H9 (cell line): ENCODE results near the gene SCN4A. TPM values are rescaled to one million over a fixed set of nuclear protein-coding genes. Genes with fewer than 3 reads are reported as not detected.

Source experiments
- DNase-seq: peaks from one replicate; pipeline ENCODE4 v3.0.0-alpha.2; 2017
- H2AFZ ChIP-seq: one replicate; pipeline ENCODE4 v1.6.1; 2013; ENCODE audit warnings: mild to moderate bottlenecking, low read length, control low read depth, moderate library complexity
- H2AK5ac ChIP-seq: 2 replicates; pipeline ENCODE4 v1.6.1; 2013; ENCODE audit warnings: low read length, control low read depth, mixed read lengths; ENCODE audit not compliant: insufficient read length
- H2BK120ac ChIP-seq: one replicate; pipeline ENCODE4 v1.6.1; 2013; ENCODE audit warnings: low read depth, mild to moderate bottlenecking, low read length, control low read depth, inconsistent platforms; ENCODE audit not compliant: poor library complexity, severe bottlenecking
- H2BK12ac ChIP-seq: 2 replicates; pipeline ENCODE4 v1.6.1; 2013; ENCODE audit warnings: low read length, control low read depth, mixed read lengths, low read depth; ENCODE audit not compliant: insufficient read length
- H2BK15ac ChIP-seq: 2 replicates; pipeline ENCODE4 v1.6.1; 2013; ENCODE audit warnings: low read depth, low read length, control low read depth
- H2BK20ac ChIP-seq: one replicate; pipeline ENCODE4 v1.6.1; 2013; ENCODE audit warnings: low read depth, mild to moderate bottlenecking, low read length, control low read depth, inconsistent platforms; ENCODE audit not compliant: poor library complexity, severe bottlenecking
- H2BK5ac ChIP-seq: 2 replicates; pipeline ENCODE4 v1.6.1; 2013; ENCODE audit warnings: low read length, control low read depth, mixed read lengths; ENCODE audit not compliant: insufficient read length
- H3K14ac ChIP-seq: 2 replicates; pipeline ENCODE4 v1.6.1; 2013; ENCODE audit warnings: low read length, control low read depth; ENCODE audit not compliant: insufficient read depth
- H3K18ac ChIP-seq: 2 replicates; pipeline ENCODE4 v1.6.1; 2013; ENCODE audit warnings: low read depth, mild to moderate bottlenecking, mixed read lengths, low read length, control low read depth; ENCODE audit not compliant: insufficient read length
- H3K23ac ChIP-seq: 2 replicates; pipeline ENCODE4 v1.6.1; 2013; ENCODE audit warnings: low read length, control low read depth, mixed read lengths, low read depth; ENCODE audit not compliant: insufficient read length
- H3K23me2 ChIP-seq: 2 replicates; pipeline ENCODE4 v1.6.1; 2013; ENCODE audit warnings: low read depth, mild to moderate bottlenecking, mixed read lengths, low read length, control low read depth; ENCODE audit not compliant: insufficient read length, poor library complexity, severe bottlenecking
- H3K27ac ChIP-seq: 2 replicates; pipeline ENCODE4 v1.5.1; 2013; ENCODE audit warnings: low read length, control low read depth, mixed read lengths, low read depth; ENCODE audit not compliant: insufficient read length
- H3K27me3 ChIP-seq: 2 replicates; pipeline ENCODE4 v1.6.1; 2013; ENCODE audit warnings: low read length, control low read depth, inconsistent platforms; ENCODE audit not compliant: insufficient read depth
- H3K4ac ChIP-seq: 2 replicates; pipeline ENCODE4 v1.6.1; 2013; ENCODE audit warnings: low read depth, mild to moderate bottlenecking, control low read depth, inconsistent platforms, low read length, moderate library complexity
- H3K4me1 ChIP-seq: 2 replicates; pipeline ENCODE4 v1.6.1; 2013; ENCODE audit warnings: low read length, control low read depth, inconsistent platforms; ENCODE audit not compliant: insufficient read depth
- H3K4me2 ChIP-seq: 2 replicates; pipeline ENCODE4 v1.6.1; 2013; ENCODE audit warnings: low read length, control low read depth, mixed read lengths; ENCODE audit not compliant: insufficient read length, insufficient read depth
- H3K56ac ChIP-seq: 2 replicates; pipeline ENCODE4 v1.6.1; 2013; ENCODE audit warnings: low read depth, mild to moderate bottlenecking, mixed read lengths, low read length, control low read depth; ENCODE audit not compliant: insufficient read length
- H3K79me1 ChIP-seq: 2 replicates; pipeline ENCODE4 v1.6.1; 2013; ENCODE audit warnings: low read depth, mild to moderate bottlenecking, moderate library complexity, low read length, control low read depth, inconsistent platforms; ENCODE audit not compliant: insufficient read depth, poor library complexity, severe bottlenecking
- H3K79me2 ChIP-seq: 2 replicates; pipeline ENCODE4 v1.6.1; 2013; ENCODE audit warnings: low read length, control low read depth, inconsistent platforms; ENCODE audit not compliant: insufficient read depth
- H3K9ac ChIP-seq: 2 replicates; pipeline ENCODE4 v1.6.1; 2013; ENCODE audit warnings: low read length, control low read depth, mixed read lengths; ENCODE audit not compliant: insufficient read length; ENCODE audit errors: extremely low read depth
- H3K9me3 ChIP-seq: one replicate; pipeline ENCODE4 v1.6.1; 2013; ENCODE audit warnings: low read depth, low read length, inconsistent platforms; ENCODE audit not compliant: control insufficient read depth
- H3T11ph ChIP-seq: one replicate; pipeline ENCODE4 v1.6.1; 2013; ENCODE audit warnings: mild to moderate bottlenecking, low read length, control low read depth, inconsistent platforms
- H4K20me1 ChIP-seq: one replicate; pipeline ENCODE4 v1.6.1; 2013; ENCODE audit not compliant: control insufficient read depth, insufficient read length, insufficient read depth
- H4K5ac ChIP-seq: 2 replicates; pipeline ENCODE4 v1.6.1; 2013; ENCODE audit warnings: low read depth, mild to moderate bottlenecking, mixed read lengths, low read length, control low read depth; ENCODE audit not compliant: insufficient read length
- H4K8ac ChIP-seq: replicated peaks from 2 replicates; pipeline ENCODE4 v1.6.1; 2013; ENCODE audit warnings: low read length, control low read depth, mixed read lengths, low read depth; ENCODE audit not compliant: insufficient read length
- H4K91ac ChIP-seq: 2 replicates; pipeline ENCODE4 v1.6.1; 2013; ENCODE audit warnings: low read depth, mild to moderate bottlenecking, moderate library complexity, mixed read lengths, low read length, control low read depth; ENCODE audit not compliant: insufficient read length
- H3K27ac Mint-ChIP-seq, 3 experiments: 2 replicates in 2 of 3; 3 replicates in 1 of 3; pipeline ENCODE4 v1.8.0; 2020 to 2021; ENCODE audit warnings: mixed read lengths in 3 of 3, mild to moderate bottlenecking in 1 of 3, moderate library complexity in 1 of 3
- H3K27me3 Mint-ChIP-seq: 2 replicates; pipeline ENCODE4 v1.8.0; 2021; ENCODE audit warnings: low read depth, mild to moderate bottlenecking, moderate library complexity, mixed read lengths
- H3K36me3 Mint-ChIP-seq, 3 experiments: 2 replicates in 2 of 3; 3 replicates in 1 of 3; pipeline ENCODE4 v1.8.0; 2020 to 2021; ENCODE audit warnings: low read depth in 3 of 3, mixed read lengths in 3 of 3; ENCODE audit not compliant: insufficient read depth in 1 of 3
- H3K4me1 Mint-ChIP-seq, 2 experiments: 2 replicates each; pipeline ENCODE4 v1.8.0; 2020; ENCODE audit warnings: mixed read lengths in 2 of 2
- H3K4me3 Mint-ChIP-seq, 2 experiments: 2 replicates in 1 of 2; 3 replicates in 1 of 2; pipeline ENCODE4 v1.8.0; 2020 to 2021; ENCODE audit warnings: mild to moderate bottlenecking in 2 of 2, mixed read lengths in 2 of 2, moderate library complexity in 1 of 2
- H3K9me3 Mint-ChIP-seq, 2 experiments: 2 replicates in 1 of 2; 3 replicates in 1 of 2; pipeline ENCODE4 v1.8.0; 2020; ENCODE audit warnings: mild to moderate bottlenecking in 2 of 2, mixed read lengths in 2 of 2, moderate library complexity in 1 of 2
- CTCF ChIP-seq: fragments of 200-600 bp; sonication (generic); conservative IDR thresholded peaks from 3 replicates; pipeline ENCODE4 v1.8.0; 2021; ENCODE audit warnings: antibody characterized with exemption, mild to moderate bottlenecking
- WGBS: extraction: QIAGEN DNeasy Blood & Tissue Kit; methylation state at CpG from one replicate; pipeline ENCODE4 v1.1.7; 2013; ENCODE audit warnings: missing lambda C conversion rate, low lambda C conversion rate, mixed read lengths; ENCODE audit not compliant: insufficient read length; ENCODE audit errors: extremely low coverage; 5-methylcytosine and 5-hydroxymethylcytosine counted together
- total RNA-seq: library from RNA; stranded (reverse); gene quantifications from 2 replicates; pipeline ENCODE4 v1.2.1, GENCODE V29; 2021

Gene SCN4A
- total RNA-seq, 1 experiment from 2014 or later = 5.8 TPM

GRCh38 chr17:63969278-63969677, 3.4 kb downstream of the SCN4A start:
- Histone ChIP-seq H4K5ac (no peak overlapping the region), H3T11ph (no peak overlapping the region), H3K23ac (no peak overlapping the region), H2AK5ac (no peak overlapping the region), H4K8ac (no peak overlapping the region), H3K56ac (no peak overlapping the region), H3K18ac (no peak overlapping the region), H2AFZ (no peak overlapping the region), H3K9me3 (no peaks in the 10 kb centered on the region), H3K79me1 (no peaks in the 10 kb centered on the region), H3K27ac (no peak overlapping the region), H4K20me1 (no peaks in the 10 kb centered on the region), H2BK120ac (no peak overlapping the region), H3K4me1 (no peaks in the 10 kb centered on the region), H2BK20ac (no peak overlapping the region), H2BK12ac (no peak overlapping the region), H3K79me2 (no peaks in the 10 kb centered on the region), H2BK5ac (no peak overlapping the region), H3K4me2 (no peak overlapping the region), H3K4ac (no peak overlapping the region), H3K27me3 (no peaks in the 10 kb centered on the region), H4K91ac (no peak overlapping the region), H2BK15ac (no peak overlapping the region), H3K14ac (no peak overlapping the region), H3K9ac (no peak overlapping the region), H3K23me2 (peaks cover 3% of the 10 kb centered on the region)
- peaks cover 1 to 2% of the 10 kb centered on the region in 2 experiments for H3K4me1 Mint-ChIP-seq
- H3K4me3 Mint-ChIP-seq = no peak overlapping the region
- no peak for TF ChIP-seq CTCF
- no peaks in the 10 kb centered on the region; the same call in 1 of the 2 replicates for H3K27me3 Mint-ChIP-seq
- no peaks in the 10 kb centered on the region for H3K36me3 Mint-ChIP-seq
- no CpG with 5 or more reads among the region's 10 CpGs for WGBS
- no peak for DNase-seq
- no peaks in the 10 kb centered on the region for H3K9me3 Mint-ChIP-seq
- no peak overlapping the region; a peak in 2 of 7 replicates for H3K27ac Mint-ChIP-seq
